Motor neuron (in vitro differentiated cells): ENCODE results near the gene PCDHB5. TPM values are rescaled to one million over a fixed set of nuclear protein-coding genes. Genes with fewer than 3 reads are reported as not detected.

Experiments
- ATAC-seq, 8 experiments: fragments of 200-7000 bp; cut with Tn5 transposase; replicated peaks in 6 of 8; 2 replicates each; pipeline ENCODE4 v1.8.0; 2021; ENCODE audit warnings: mild to moderate bottlenecking in 8 of 8, moderate library complexity in 8 of 8
- H3K27ac ChIP-seq, 2 donors: fragments of 250-450 bp; sonication (Bioruptor Pico); 2 replicates each; pipeline ENCODE4 v1.9.0; 2021; ENCODE audit warnings: antibody characterized with exemption in 2 of 2, mild to moderate bottlenecking in 2 of 2, moderate library complexity in 1 of 2
- H3K4me1 ChIP-seq, 2 donors: fragments of 250-450 bp; sonication (Bioruptor Pico); replicated peaks in 1 of 2; 2 replicates each; pipeline ENCODE4 v1.6.1; 2021; ENCODE audit warnings: antibody characterized with exemption in 2 of 2, mild to moderate bottlenecking in 2 of 2, moderate library complexity in 1 of 2
- H3K4me3 ChIP-seq, 5 donors: fragments of 250-450 bp; sonication (Bioruptor Pico); 2 replicates each; pipeline ENCODE4 v1.9.0; 2021; ENCODE audit warnings: antibody characterized with exemption in 5 of 5, mild to moderate bottlenecking in 5 of 5, moderate library complexity in 4 of 5
- WGBS, 10 experiments: fragments of 450-650 bp; shearing (Covaris generic); methylation state at CpG; one replicate each; pipeline ENCODE4 v1.0.0; 2022; 5-methylcytosine and 5-hydroxymethylcytosine counted together
- in situ Hi-C, 9 experiments: fragments of 400-800 bp; cut with MboI; loops; one replicate each; pipeline ENCODE4 v1.15.0; 2021; ENCODE audit warnings: low sequenced_read_pairs in 9 of 9, low pct_unique_long_range_greater_than_20kb in 2 of 9; ENCODE audit not compliant: unreplicated experiment in 9 of 9
- total RNA-seq, 8 experiments: library from RNA; unstranded; fragments of 300-600 nt; gene quantifications; 2 replicates each; pipeline versions ENCODE4 v1.2.3 to v1.2.4, GENCODE V29; 2022

The PCDHB5 gene
- total RNA-seq, 8 experiments from 2014 or later, result 0.27 to 51.6 (median 8.5) TPM; not detected in 1

DNA sequence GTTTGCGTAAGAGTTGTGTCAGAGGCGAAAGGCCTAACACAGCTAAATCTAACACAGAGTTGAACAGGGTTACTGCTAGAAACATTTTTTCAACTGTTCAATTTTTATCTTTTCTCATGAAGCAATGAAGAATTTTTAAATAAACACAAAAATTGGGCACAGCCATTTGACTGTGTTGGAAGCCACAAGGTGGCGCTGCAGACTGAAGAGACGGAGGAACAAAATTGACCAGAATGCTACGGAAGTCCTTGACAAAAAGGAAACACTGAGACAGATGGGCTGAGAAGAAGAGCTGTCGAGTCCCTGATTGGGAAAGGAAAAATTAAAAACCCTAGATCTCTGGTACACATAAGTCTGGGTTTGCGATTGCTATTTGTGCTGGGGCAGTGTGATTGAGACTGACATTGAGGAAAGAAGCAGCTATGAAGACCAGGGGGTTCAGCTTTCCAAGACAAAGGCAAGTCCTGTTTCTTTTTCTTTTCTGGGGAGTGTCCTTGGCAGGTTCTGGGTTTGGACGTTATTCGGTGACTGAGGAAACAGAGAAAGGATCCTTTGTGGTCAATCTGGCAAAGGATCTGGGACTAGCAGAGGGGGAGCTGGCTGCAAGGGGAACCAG lies 52.0 kb downstream of the PCDHB5 start, which contains the start of gene PCDHB9:
Gene PCDHB9 (plus strand): TSS at position 265 of the 616 bp plus-strand sequence. CDS start 158 bp downstream, at position 423.
- ATAC-seq, result peak in 3 of 8 experiments; percentile 40 to 43 (median 42)
- WGBS, 10 experiments, result 8 to 85% (median 33%) methylated on average over 2 to 7 of the region's 9 CpGs; no CpG with 5 or more reads in 1 of the 10 experiments
- no peaks in the 10 kb centered on the region for H3K4me1 ChIP-seq
- H3K27ac ChIP-seq, result no peak within 1 kb of the TSS
- in situ Hi-C loops, result loop anchor here in 4 of 9 experiments (25.0 kb wide), 1 partner anchor 375 kb away; no protein-coding TSS in a partner anchor
- H3K4me3 ChIP-seq, result peak within 1 kb of the TSS; percentile 13 to 36 (median 21)

Other genes with a start within 250 kb of the PCDHB5 start
- 10 to 100 TPM in 5 of 8 experiments, 1 to 10 TPM in 1, under 1 TPM in 2; 0.05 to 25.2 (median 14.1) TPM for gene PCDHAC1, start 208.9 kb upstream of the PCDHB5 start, total RNA-seq
- 10 to 100 TPM in 1 of 8 experiments, 1 to 10 TPM in 5, under 1 TPM in 2; 0.10 to 24.4 (median 4.8) TPM for gene PCDHAC2, start 168.7 kb upstream of the PCDHB5 start, total RNA-seq
- gene PCDHB1, start 83.8 kb upstream of the PCDHB5 start, total RNA-seq, result under 1 TPM in 7 of 8 experiments, not detected in 1; 0.04 to 0.43 (median 0.11) TPM
- 10 to 100 TPM in 5 of 8 experiments, 1 to 10 TPM in 2, under 1 TPM in 1; 0.36 to 45.7 (median 10.3) TPM for gene PCDHB2, start 40.6 kb upstream of the PCDHB5 start, total RNA-seq
- 1 to 10 TPM in 7 of 8 experiments, not detected in 1; 1.6 to 7.6 (median 2.8) TPM for gene PCDHB3, start 34.7 kb upstream of the PCDHB5 start, total RNA-seq
- gene PCDHB4, start 13.4 kb upstream of the PCDHB5 start, total RNA-seq, result 1 to 10 TPM in 4 of 8 experiments, under 1 TPM in 4; 0.20 to 2.0 (median 1.2) TPM
- 1 to 10 TPM in 4 of 8 experiments, under 1 TPM in 3, not detected in 1; 0.28 to 2.8 (median 2.3) TPM for gene PCDHB6, start 14.9 kb downstream of the PCDHB5 start, total RNA-seq
- 1 to 10 TPM in 3 of 8 experiments, under 1 TPM in 5; 0.20 to 2.0 (median 0.50) TPM for gene PCDHB7, start 37.4 kb downstream of the PCDHB5 start, total RNA-seq
- 1 to 10 TPM in 4 of 8 experiments, under 1 TPM in 4; 0.11 to 4.4 (median 1.8) TPM for gene PCDHB8, start 42.6 kb downstream of the PCDHB5 start, total RNA-seq
- 1 to 10 TPM in 5 of 8 experiments, under 1 TPM in 3; 0.25 to 3.4 (median 1.8) TPM for gene PCDHB16, start 47.2 kb downstream of the PCDHB5 start, total RNA-seq
- gene PCDHB9, start 52.0 kb downstream of the PCDHB5 start, total RNA-seq, result 10 to 100 TPM in 1 of 8 experiments, 1 to 10 TPM in 6, under 1 TPM in 1; 0.72 to 10.1 (median 2.3) TPM
- gene PCDHB10, start 57.1 kb downstream of the PCDHB5 start, total RNA-seq, result 10 to 100 TPM in 1 of 8 experiments, 1 to 10 TPM in 4, under 1 TPM in 3; 0.20 to 25.4 (median 5.5) TPM
- 1 to 10 TPM in 6 of 8 experiments, under 1 TPM in 2; 0.46 to 6.1 (median 3.4) TPM for gene PCDHB11, start 64.4 kb downstream of the PCDHB5 start, total RNA-seq
- 1 to 10 TPM in 5 of 8 experiments, under 1 TPM in 3; 0.31 to 8.9 (median 2.9) TPM for gene PCDHB12, start 73.5 kb downstream of the PCDHB5 start, total RNA-seq
- 1 to 10 TPM in 7 of 8 experiments, under 1 TPM in 1; 0.25 to 6.7 (median 2.9) TPM for gene PCDHB13, start 78.7 kb downstream of the PCDHB5 start, total RNA-seq
- 10 to 100 TPM in 1 of 8 experiments, 1 to 10 TPM in 7; 1.2 to 16.7 (median 6.5) TPM for gene PCDHB14, start 88.1 kb downstream of the PCDHB5 start, total RNA-seq
- gene PCDHB15, start 110.2 kb downstream of the PCDHB5 start, total RNA-seq, result 1 to 10 TPM in 6 of 8 experiments, under 1 TPM in 2; 0.25 to 8.6 (median 3.5) TPM
- 1 to 10 TPM in 1 of 8 experiments, under 1 TPM in 5, not detected in 2; 0.14 to 1.4 (median 0.54) TPM for gene SLC25A2, start 168.8 kb downstream of the PCDHB5 start, total RNA-seq
- gene TAF7, start 185.6 kb downstream of the PCDHB5 start, total RNA-seq, result 100 to 1,000 TPM in 2 of 8 experiments, 10 to 100 TPM in 6; 58.8 to 118 (median 71.3) TPM
- 1 to 10 TPM in 2 of 8 experiments, under 1 TPM in 6; 0.23 to 1.3 (median 0.79) TPM for gene PCDHGA1, start 195.3 kb downstream of the PCDHB5 start, total RNA-seq
- 1 to 10 TPM in 2 of 8 experiments, under 1 TPM in 6; 0.16 to 1.5 (median 0.34) TPM for gene PCDHGA2, start 203.6 kb downstream of the PCDHB5 start, total RNA-seq
- gene PCDHGA3, start 208.6 kb downstream of the PCDHB5 start, total RNA-seq, result 10 to 100 TPM in 1 of 8 experiments, 1 to 10 TPM in 1, under 1 TPM in 6; 0.05 to 32.1 (median 0.65) TPM
- gene PCDHGB1, start 214.9 kb downstream of the PCDHB5 start, total RNA-seq, result 1 to 10 TPM in 3 of 8 experiments, under 1 TPM in 5; 0.33 to 4.4 (median 0.83) TPM
- gene PCDHGA4, start 219.8 kb downstream of the PCDHB5 start, total RNA-seq, result 1 to 10 TPM in 5 of 8 experiments, under 1 TPM in 3; 0.22 to 3.2 (median 1.4) TPM
- 10 to 100 TPM in 1 of 8 experiments, 1 to 10 TPM in 2, under 1 TPM in 5; 0.41 to 10.7 (median 0.83) TPM for gene PCDHGB2, start 224.8 kb downstream of the PCDHB5 start, total RNA-seq
- 1 to 10 TPM in 2 of 8 experiments, under 1 TPM in 6; 0.16 to 5.2 (median 0.50) TPM for gene PCDHGA5, start 229.0 kb downstream of the PCDHB5 start, total RNA-seq
- gene PCDHGB3, start 235.0 kb downstream of the PCDHB5 start, total RNA-seq, result 1 to 10 TPM in 3 of 8 experiments, under 1 TPM in 5; 0.22 to 6.5 (median 0.59) TPM
- 1 to 10 TPM in 4 of 8 experiments, under 1 TPM in 4; 0.11 to 6.9 (median 0.88) TPM for gene PCDHGA6, start 238.7 kb downstream of the PCDHB5 start, total RNA-seq
- gene PCDHGA7, start 247.5 kb downstream of the PCDHB5 start, total RNA-seq, result 1 to 10 TPM in 2 of 8 experiments, under 1 TPM in 6; 0.16 to 5.8 (median 0.52) TPM